GM12878 (cell line): ENCODE results near the gene CKMT2. TPM values are rescaled to one million over a fixed set of nuclear protein-coding genes. Genes with fewer than 3 reads are reported as not detected.

Source experiments
- ATAC-seq: fragments of 200-7000 bp; cut with Tn5 transposase; 3 replicates; pipeline ENCODE4 v1.9.1; 2020; ENCODE audit warnings: mild to moderate bottlenecking, moderate library complexity
- BruUV-seq: library from RNA; stranded (reverse); fragments of 400-500 nt; replicated peaks from 2 replicates; lab custom pipeline; 2021; lab: Mats Ljungman, UMichigan
- CTCF ChIA-PET: fragments of 300-600 bp; sonication (Branson Sonifier 250); formaldehyde crosslinking; extraction: SDS; loops from one replicate; lab custom pipeline; 2021; ENCODE audit warnings: inconsistent platforms; lab: Yijun Ruan, JAX
- POLR2A ChIA-PET: fragments of 350-600 bp; formaldehyde crosslinking; extraction: SDS; loops from one replicate; lab custom pipeline; 2021; ENCODE audit warnings: inconsistent platforms; lab: Charles Lee
- RAD21 ChIA-PET: fragments of 300-600 bp; sonication (Branson Sonifier 250); formaldehyde crosslinking; loops from one replicate; lab custom pipeline; 2023; ENCODE audit warnings: antibody characterized with exemption; ENCODE audit not compliant: unreplicated experiment; lab: Charles Lee
- SMC1A ChIA-PET: fragments of 300-600 bp; sonication (Branson Sonifier 250); formaldehyde crosslinking; loops from one replicate; lab custom pipeline; 2023; ENCODE audit not compliant: unreplicated experiment, uncharacterized antibody; lab: Charles Lee
- DNase-seq: peaks from one replicate; pipeline ENCODE4 v3.0.0-alpha.2; 2011; ENCODE audit warnings: low read depth, low spot score
- FAIRE-seq: peaks from 3 replicates; lab custom pipeline; 2011; peaks lifted over from hg19 to GRCh38; lab: Jason Lieb, UNC
- H2AFZ ChIP-seq: 2 replicates; pipeline ENCODE4 v1.6.0; 2011; ENCODE audit warnings: low read depth, low read length, control low read depth; ENCODE audit not compliant: control insufficient read depth
- H3K27ac ChIP-seq: 2 replicates; pipeline ENCODE4 v1.5.1; 2011; ENCODE audit warnings: control low read depth; ENCODE audit not compliant: control insufficient read depth, insufficient read depth
- H3K27me3 ChIP-seq, 2 experiments: replicated peaks in 1 of 2; 2 replicates each; pipeline versions ENCODE4 v1.6.0 to v1.6.1; 2011; ENCODE audit warnings: low read length in 1 of 2; ENCODE audit not compliant: control insufficient read depth in 2 of 2, insufficient read depth in 2 of 2
- H3K36me3 ChIP-seq, 2 experiments: 2 replicates each; pipeline ENCODE4 v1.5.1; 2011; ENCODE audit warnings: low read length in 1 of 2; ENCODE audit not compliant: control insufficient read depth in 2 of 2, insufficient read depth in 2 of 2
- H3K4me1 ChIP-seq: 2 replicates; pipeline ENCODE4 v1.6.1; 2011; ENCODE audit warnings: mild to moderate bottlenecking, low read length, moderate library complexity, mixed read lengths; ENCODE audit not compliant: control insufficient read depth, insufficient read depth
- H3K4me2 ChIP-seq: 2 replicates; pipeline ENCODE4 v1.6.0; 2011; ENCODE audit warnings: control low read depth; ENCODE audit not compliant: control insufficient read depth, insufficient read depth
- H3K4me3 ChIP-seq: fragments of 200-600 bp; sonication (generic); 2 replicates; pipeline ENCODE4 v1.5.1; 2016
- H3K79me2 ChIP-seq: 2 replicates; pipeline ENCODE4 v1.6.0; 2011; ENCODE audit warnings: low read length; ENCODE audit not compliant: control insufficient read depth, insufficient read depth
- H3K9ac ChIP-seq: 2 replicates; pipeline ENCODE4 v1.8.0; 2011; ENCODE audit warnings: low read length, control low read depth, mixed read lengths; ENCODE audit not compliant: control insufficient read depth, insufficient read depth
- H3K9me3 ChIP-seq: replicated peaks from 3 replicates; pipeline ENCODE4 v1.5.1; 2011; ENCODE audit warnings: mild to moderate bottlenecking, low read length; ENCODE audit not compliant: control insufficient read depth, insufficient read depth
- H4K20me1 ChIP-seq: 2 replicates; pipeline ENCODE4 v1.6.0; 2011; ENCODE audit not compliant: control insufficient read depth, insufficient read depth
- CBFB ChIP-seq: IDR thresholded peaks from 2 replicates; pipeline ENCODE4 v1.6.1; 2016; ENCODE audit warnings: antibody characterized with exemption, low read depth
- CBX5 ChIP-seq: sonication (generic); IDR thresholded peaks from 2 replicates; pipeline ENCODE4 v1.6.1; 2016; ENCODE audit warnings: low read depth, moderate library complexity, mild to moderate bottlenecking, inconsistent platforms
- CHD1 ChIP-seq: IDR thresholded peaks from 2 replicates; pipeline ENCODE4 v1.6.1; 2012; ENCODE audit warnings: low read depth, low read length, improper control_type of control experiment
- CREM ChIP-seq: IDR thresholded peaks from 2 replicates; pipeline ENCODE4 v1.6.1; 2014; ENCODE audit warnings: antibody characterized with exemption, low read depth
- ETV6 ChIP-seq, 2 experiments: fragments of 450-650 bp in 1 of 2; IDR thresholded peaks in 1 of 2; conservative IDR thresholded peaks in 1 of 2; 2 replicates each; pipeline ENCODE4 v1.6.1; 2014; ENCODE audit warnings: antibody characterized with exemption in 1 of 2, borderline replicate concordance in 1 of 2, low read depth in 1 of 2, mild to moderate bottlenecking in 1 of 2, moderate library complexity in 1 of 2
- NFXL1 ChIP-seq: fragments of 450-650 bp; IDR thresholded peaks from 2 replicates; pipeline ENCODE4 v1.6.1; 2017; ENCODE audit warnings: antibody characterized with exemption, mild to moderate bottlenecking, borderline replicate concordance
- PAX8 ChIP-seq: fragments of 450-650 bp; IDR thresholded peaks from 2 replicates; pipeline ENCODE4 v1.6.1; 2017; ENCODE audit warnings: mild to moderate bottlenecking, moderate library complexity
- POLR2AphosphoS5 ChIP-seq: IDR thresholded peaks from 2 replicates; pipeline ENCODE4 v1.6.1; 2011; ENCODE audit warnings: mild to moderate bottlenecking, low read length, inconsistent platforms
- PRDM15 ChIP-seq: fragments of 450-650 bp; formaldehyde crosslinking; IDR thresholded peaks from 2 replicates; pipeline ENCODE4 v1.4.0; 2020; ENCODE audit warnings: mild to moderate bottlenecking, moderate library complexity
- SIX5 ChIP-seq: IDR thresholded peaks from 2 replicates; pipeline ENCODE4 v1.6.1; 2011; ENCODE audit warnings: mild to moderate bottlenecking, low read depth, low read length, moderate library complexity; ENCODE audit not compliant: severe bottlenecking
- STAT1 ChIP-seq: fragments of 450-650 bp; conservative IDR thresholded peaks from 2 replicates; pipeline ENCODE4 v1.6.1; 2014; ENCODE audit warnings: antibody characterized with exemption, mild to moderate bottlenecking
- SUZ12 ChIP-seq: fragments of 200-600 bp; sonication (generic); IDR thresholded peaks from one replicate; pipeline ENCODE4 v1.6.1; 2018; ENCODE audit warnings: antibody characterized with exemption, mild to moderate bottlenecking; ENCODE audit not compliant: unreplicated experiment
- WRNIP1 ChIP-seq: IDR thresholded peaks from 2 replicates; pipeline ENCODE4 v1.6.1; 2011; ENCODE audit warnings: low read depth, low read length, improper control_type of control experiment, borderline replicate concordance
- ZBED1 ChIP-seq: IDR thresholded peaks from 2 replicates; pipeline ENCODE4 v1.6.1; 2016; ENCODE audit warnings: borderline replicate concordance
- ZNF622 ChIP-seq: fragments of 450-650 bp; IDR thresholded peaks from 2 replicates; pipeline ENCODE4 v1.6.1; 2017; ENCODE audit warnings: mild to moderate bottlenecking, inconsistent platforms
- WGBS: methylation state at CpG from one replicate; pipeline ENCODE4 v1.1.6; 2016; ENCODE audit warnings: low lambda C conversion rate; ENCODE audit not compliant: insufficient replicate concordance, insufficient coverage; ENCODE audit errors: missing lambda C conversion rate; 5-methylcytosine and 5-hydroxymethylcytosine counted together
- in situ Hi-C: fragments of 300-500 bp; cut with MboI; formaldehyde crosslinking; loops from 9 replicates; pipeline ENCODE4 v1.14.3; 2018; ENCODE audit warnings: mixed read lengths
- intact Hi-C: fragments of 100-400 bp; cut with micrococcal nuclease; formaldehyde crosslinking; loops from one replicate; pipeline ENCODE4 v1.14.2; 2022; ENCODE audit not compliant: unreplicated experiment
- polyA plus RNA-seq, 11 experiments: library from polyadenylated mRNA; depleted of rRNA in 4 of 11; unstranded in 6 of 11; stranded (reverse) in 5 of 11; fragments of >200 nt; fragmentation: Nextera tagmentation in 4 of 11; fragmentation: Illumina TruSeq in 1 of 11; extraction: Ambion mirVana in 4 of 11; extraction: Trizol in 1 of 11; gene quantifications; 1 replicate in 1 of 11; 2 replicates in 10 of 11; pipeline versions ENCODE4 v1.2.1 to v1.2.3, GENCODE V29; 2011 to 2016; ENCODE audit warnings: inconsistent platforms in 2 of 11, missing spikeins in 2 of 11, low read depth in 1 of 11
- total RNA-seq, 4 experiments: library from RNA; depleted of rRNA in 3 of 4; stranded (reverse); fragments of >200 nt in 3 of 4; fragmentation: Illumina TruSeq in 1 of 4; extraction: Trizol in 1 of 4; gene quantifications; 2 replicates each; pipeline versions ENCODE4 v1.2.1 to v1.2.3, GENCODE V29; 2013 to 2021
- TF ChIP-seq, protein P1 (sequence below): fragments of 450-650 bp; IDR thresholded peaks from 2 replicates; pipeline ENCODE4 v1.6.1; 2018; ENCODE audit warnings: mild to moderate bottlenecking, low read depth, moderate library complexity; ENCODE audit not compliant: partially characterized antibody

Gene CKMT2
- total and polyA plus RNA-seq, 10 of the 15 experiments (the other 5 are each of a cell fraction or from before 2014, with no cell fraction given), result 0.70 to 1.2 TPM; not detected in 8

GRCh38 chr5:81183811-81184748 is 49.0 kb upstream of the CKMT2 start (continued):
- no peak for TF ChIP-seq ZNF622

DNA sequence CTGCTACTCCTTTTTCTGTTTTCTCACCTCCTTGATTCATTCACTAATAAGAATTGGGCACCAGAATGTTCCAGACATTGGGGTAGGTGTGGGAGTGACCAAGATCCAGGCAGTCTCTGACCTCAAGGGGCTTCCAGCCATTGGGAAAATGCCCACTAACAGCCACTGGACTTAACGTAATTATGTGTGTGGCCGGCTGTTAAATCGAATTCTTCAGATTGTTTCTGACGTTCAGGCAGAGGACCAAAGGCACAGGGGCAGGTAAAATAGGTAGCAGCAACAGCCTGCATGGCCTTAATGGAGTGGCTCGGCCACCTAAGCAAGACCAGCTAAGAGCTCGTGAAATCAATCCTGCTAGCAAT is 48.4 kb upstream of the CKMT2 start:
- H3K4me3 ChIP-seq, result no peak overlapping the region
- SMC1A ChIA-PET, result interaction anchor here (1.1 kb wide), 1 partner anchor 497 kb away, joined by 3 read pairs; no protein-coding TSS in a partner anchor
- in situ Hi-C loops (no loop called here), intact Hi-C loops (no loop called here)
- 73% methylated on average over 6 of the region's 6 CpGs for WGBS
- POLR2A ChIA-PET, result no interaction called here
- CTCF ChIA-PET, result interaction anchor here (0.6 kb wide), 1 partner anchor 1259 kb away, joined by 3 read pairs; no protein-coding TSS in a partner anchor
- DNase-seq (no peak), FAIRE-seq (no peak), ATAC-seq (no peak)
- no peak overlapping the region for H3K4me2 ChIP-seq
- H3K36me3 ChIP-seq, result no peaks in the 10 kb centered on the region
- H3K27ac ChIP-seq, result no peak overlapping the region
- no peaks in the 10 kb centered on the region for H4K20me1 ChIP-seq
- no TSS peak for BruUV-seq
- no peaks in the 10 kb centered on the region for H3K79me2 ChIP-seq
- peaks cover 33% of the 10 kb centered on the region for H3K4me1 ChIP-seq
- no peak overlapping the region for H2AFZ ChIP-seq
- H3K27me3 ChIP-seq, result no peaks in the 10 kb centered on the region
- H3K9ac ChIP-seq, result no peak overlapping the region
- RAD21 ChIA-PET, result no interaction called here
- H3K9me3 ChIP-seq, result no peaks in the 10 kb centered on the region
- TF ChIP-seq POLR2AphosphoS5 (no peak), ZBED1 (no peak), CBFB (no peak), CHD1 (no peak), SIX5 (no peak), ETV6 (conservative IDR thresholded peaks at IDR 0.05 in 1 of 2, IDR thresholded peaks at IDR 0.05 in 1 of 2; ENCODE audit: borderline replicate concordance in 1 of 2, low read depth in 1 of 2) (no peak), PRDM15 (CRISPR knock-in tag) (no peak), WRNIP1 (no peak), PAX8 (no peak), SUZ12 (no peak), CBX5 (no peak), NFXL1 (no peak), STAT1 (no peak), CREM (no peak)
- TF ChIP-seq, protein P1, sequence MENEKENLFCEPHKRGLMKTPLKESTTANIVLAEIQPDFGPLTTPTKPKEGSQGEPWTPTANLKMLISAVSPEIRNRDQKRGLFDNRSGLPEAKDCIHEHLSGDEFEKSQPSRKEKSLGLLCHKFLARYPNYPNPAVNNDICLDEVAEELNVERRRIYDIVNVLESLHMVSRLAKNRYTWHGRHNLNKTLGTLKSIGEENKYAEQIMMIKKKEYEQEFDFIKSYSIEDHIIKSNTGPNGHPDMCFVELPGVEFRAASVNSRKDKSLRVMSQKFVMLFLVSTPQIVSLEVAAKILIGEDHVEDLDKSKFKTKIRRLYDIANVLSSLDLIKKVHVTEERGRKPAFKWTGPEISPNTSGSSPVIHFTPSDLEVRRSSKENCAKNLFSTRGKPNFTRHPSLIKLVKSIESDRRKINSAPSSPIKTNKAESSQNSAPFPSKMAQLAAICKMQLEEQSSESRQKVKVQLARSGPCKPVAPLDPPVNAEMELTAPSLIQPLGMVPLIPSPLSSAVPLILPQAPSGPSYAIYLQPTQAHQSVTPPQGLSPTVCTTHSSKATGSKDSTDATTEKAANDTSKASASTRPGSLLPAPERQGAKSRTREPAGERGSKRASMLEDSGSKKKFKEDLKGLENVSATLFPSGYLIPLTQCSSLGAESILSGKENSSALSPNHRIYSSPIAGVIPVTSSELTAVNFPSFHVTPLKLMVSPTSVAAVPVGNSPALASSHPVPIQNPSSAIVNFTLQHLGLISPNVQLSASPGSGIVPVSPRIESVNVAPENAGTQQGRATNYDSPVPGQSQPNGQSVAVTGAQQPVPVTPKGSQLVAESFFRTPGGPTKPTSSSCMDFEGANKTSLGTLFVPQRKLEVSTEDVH, result no peak
